Activated CD4-positive, CD25-positive, alpha-beta regulatory T cell treated with anti-CD3 and anti-CD28 coated beads, Interleukin-2, amount 50 U/mL, for 24 hours (primary cell): Measurements from ENCODE around the gene ZBTB45.

Experiments used
- ATAC-seq, 2 donors: fragments of 150-1000 bp; cut with Tn5 transposase; one replicate each; pipeline ENCODE4 v1.10.0; 2021; ENCODE audit warnings: mild to moderate bottlenecking in 1 of 2, moderate library complexity in 1 of 2

The ZBTB45 gene

DNA sequence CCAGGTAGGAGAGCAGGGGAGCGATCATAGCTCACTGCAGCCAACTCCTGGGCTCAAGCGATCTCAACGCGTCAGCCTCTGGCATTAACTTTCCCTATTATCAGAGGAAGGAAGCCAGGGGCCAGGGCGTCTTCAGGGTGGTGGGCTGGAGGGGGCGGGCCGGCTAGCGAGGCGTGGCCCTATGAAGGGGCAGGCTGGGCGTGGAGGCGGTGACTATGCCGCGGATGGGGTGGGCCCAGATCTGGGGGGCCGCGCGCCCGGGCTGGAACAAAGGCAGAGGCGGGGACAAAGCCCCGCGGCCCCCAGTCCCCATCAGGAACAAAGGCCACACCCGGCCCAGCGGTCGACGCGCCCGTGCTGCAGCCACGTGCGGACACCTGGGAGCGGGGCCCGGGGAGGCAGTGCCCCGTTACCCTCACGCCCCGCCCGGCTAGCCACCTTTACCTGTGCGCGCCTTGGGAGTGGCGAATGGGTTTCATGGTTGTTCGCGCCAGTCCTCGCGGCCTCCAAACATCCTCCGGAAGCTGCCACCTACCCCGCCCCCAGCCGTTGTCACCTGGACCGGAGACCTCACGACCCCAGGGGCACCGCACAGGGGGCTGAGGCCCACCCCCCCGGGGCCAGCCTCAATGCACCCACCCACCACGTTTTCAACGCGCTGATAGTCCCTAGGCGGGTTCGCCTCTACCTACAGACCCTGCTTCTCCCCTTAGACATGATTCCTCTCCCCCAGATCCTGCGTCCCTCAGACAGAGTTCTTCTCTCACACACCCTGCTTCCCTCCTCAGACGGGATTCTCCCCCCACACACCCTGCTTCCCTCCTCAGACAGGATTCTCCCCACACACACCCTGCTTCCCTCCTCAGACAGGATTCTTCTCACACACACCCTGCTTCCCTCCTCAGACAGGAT lies 18.9 kb upstream of the ZBTB45 start:
- ATAC-seq: peak; percentile 71 to 75

- no peak for ATAC-seq
These were observed 17.5 kb upstream of the ZBTB45 start for GRCh38 chr19:58536852-58537798.

DNA sequence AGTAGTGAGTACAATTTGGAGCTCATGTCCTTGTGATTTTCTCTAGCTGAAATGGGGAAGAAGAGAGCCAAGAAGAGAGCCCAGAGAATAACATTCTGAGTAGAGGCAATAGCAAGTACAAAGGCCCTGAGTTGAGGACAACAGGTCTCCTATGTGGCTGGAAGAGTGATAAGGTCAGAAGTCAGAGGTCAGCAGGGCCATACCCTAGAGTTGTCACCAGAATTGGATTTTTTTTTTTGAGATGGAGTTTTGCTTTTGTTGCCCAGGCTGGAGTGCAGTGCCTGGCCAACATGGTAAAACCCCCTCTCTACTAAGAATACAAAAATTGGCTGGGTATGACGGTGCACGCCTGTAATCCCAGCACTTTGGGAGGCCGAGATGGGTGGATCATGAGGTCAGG lies 16.2 kb upstream of the ZBTB45 start:
- ATAC-seq: no peak

DNA sequence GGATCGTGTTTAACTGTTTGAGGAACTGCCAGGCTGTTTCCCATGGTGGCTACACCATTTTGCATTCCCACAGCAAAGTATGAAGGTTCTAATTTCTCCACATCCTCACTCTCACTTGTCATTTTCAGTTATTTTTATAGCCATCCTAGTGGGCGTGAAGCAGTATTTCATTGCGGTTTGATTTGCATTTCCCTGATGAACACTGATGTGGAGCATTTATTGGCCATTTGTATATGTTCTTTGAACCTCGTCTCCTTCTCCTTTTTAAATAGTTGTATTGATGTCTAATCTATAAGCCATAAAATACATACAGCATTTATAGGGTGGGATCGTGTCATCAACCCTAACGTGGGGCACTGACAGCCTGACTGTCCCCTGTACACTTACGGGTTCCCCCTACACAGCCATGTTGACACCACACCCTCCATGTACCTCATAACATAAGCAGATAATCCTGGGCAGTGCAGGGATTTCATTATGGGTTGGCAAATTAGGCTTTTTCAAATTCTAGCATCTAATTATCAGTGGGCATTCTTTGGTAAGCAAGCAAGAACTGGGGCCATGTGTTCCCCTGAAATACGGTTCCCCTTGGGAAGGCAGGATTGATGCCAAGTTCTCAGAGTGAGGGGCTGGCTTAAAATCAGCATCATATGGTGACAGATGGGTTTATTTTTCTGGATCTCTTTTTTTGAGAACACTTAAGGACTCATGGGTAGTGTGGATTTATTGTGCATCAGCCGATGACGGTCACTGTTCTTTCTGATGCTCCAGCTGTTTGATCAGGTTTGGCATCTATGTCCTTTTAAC lies 11.6 kb upstream of the ZBTB45 start:
- no peak for ATAC-seq

GRCh38 chr19:58529405-58529804 lies 9.8 kb upstream of the ZBTB45 start:
- no peak for ATAC-seq

DNA sequence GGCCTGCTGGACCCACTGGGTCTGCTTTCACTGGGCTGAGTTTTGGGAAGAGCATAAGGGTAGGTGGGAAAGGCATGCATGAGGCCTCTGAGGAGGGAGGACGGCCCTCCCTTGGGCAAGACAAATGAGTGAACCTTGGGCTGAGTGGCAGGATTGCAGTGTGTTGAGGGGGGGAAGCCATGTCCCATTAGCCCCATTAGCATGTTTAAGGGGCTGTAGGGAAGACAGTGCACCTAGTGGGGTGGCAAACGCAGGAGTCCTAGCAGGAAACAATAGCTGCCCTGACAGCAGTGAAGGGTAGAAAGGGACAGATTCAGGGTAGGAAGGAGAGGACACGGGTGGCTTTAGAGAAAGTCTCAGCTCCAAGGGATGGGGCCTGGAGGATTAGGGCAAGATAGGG lies 3.1 kb upstream of the ZBTB45 start:
- ATAC-seq: no peak

DNA sequence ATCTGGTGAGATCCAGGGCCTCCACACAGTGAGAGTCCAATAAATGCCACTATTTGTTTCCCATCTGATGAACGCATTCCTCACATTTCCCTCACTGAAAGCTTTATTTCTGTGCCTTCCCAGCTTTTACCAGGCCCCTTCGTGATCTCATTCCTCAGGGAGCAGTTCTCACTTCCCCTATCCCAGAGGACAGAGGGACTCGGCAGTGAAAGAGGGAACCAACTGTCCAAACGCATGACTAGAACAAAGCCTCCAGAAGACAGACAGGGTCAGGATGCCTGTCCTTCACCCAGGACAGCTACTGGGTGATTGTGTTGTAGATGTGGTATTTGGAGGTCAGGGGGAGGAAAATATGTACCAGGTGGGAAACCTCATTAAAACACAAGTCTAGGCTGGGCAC lies 2.0 kb upstream of the ZBTB45 start:
- no peak for ATAC-seq

- no peak for ATAC-seq
These were observed 618 bp upstream of the ZBTB45 start for GRCh38 chr19:58520257-58520599.

- ATAC-seq: peak; percentile 3 to 5
These were observed 589 bp downstream of the ZBTB45 start for GRCh38 chr19:58519087-58519354.

- ATAC-seq: no peak
These were observed 1.1 kb downstream of the ZBTB45 start for GRCh38 chr19:58518256-58519086.

- no peak for ATAC-seq
These were observed 2.4 kb downstream of the ZBTB45 start for GRCh38 chr19:58516964-58517833.

DNA sequence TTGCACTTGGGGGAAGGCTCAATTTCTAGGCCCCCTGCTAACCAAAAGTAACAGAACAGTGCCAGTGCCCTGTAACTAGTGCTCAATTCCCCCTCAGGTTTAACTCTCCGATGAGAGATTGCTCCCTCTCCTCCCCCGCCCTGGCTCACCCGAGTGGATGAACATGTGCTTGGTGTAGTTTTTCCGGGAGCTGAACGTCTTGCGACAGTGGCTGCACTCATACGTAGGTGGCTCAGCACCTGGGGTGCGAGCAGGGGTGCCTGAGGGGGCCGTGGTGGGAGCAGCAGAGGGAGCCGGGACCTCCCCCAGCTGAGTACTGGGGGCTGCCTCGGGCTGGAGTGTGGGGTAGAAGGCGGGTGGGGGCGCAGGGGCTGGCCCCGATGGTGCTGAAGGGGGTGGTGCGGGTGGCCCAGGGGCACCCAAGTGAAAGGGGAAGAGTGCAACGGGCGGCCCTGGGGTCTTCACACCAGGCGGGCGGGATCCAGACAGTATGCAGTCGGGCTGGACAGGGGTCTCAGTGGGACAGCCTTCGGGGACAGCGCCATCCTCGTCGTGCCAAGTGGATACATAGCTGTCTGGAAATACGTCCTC lies 3.3 kb downstream of the ZBTB45 start:
- no peak for ATAC-seq

GRCh38 chr19:58515259-58515658 lies 4.4 kb downstream of the ZBTB45 start:
- ATAC-seq: no peak

DNA sequence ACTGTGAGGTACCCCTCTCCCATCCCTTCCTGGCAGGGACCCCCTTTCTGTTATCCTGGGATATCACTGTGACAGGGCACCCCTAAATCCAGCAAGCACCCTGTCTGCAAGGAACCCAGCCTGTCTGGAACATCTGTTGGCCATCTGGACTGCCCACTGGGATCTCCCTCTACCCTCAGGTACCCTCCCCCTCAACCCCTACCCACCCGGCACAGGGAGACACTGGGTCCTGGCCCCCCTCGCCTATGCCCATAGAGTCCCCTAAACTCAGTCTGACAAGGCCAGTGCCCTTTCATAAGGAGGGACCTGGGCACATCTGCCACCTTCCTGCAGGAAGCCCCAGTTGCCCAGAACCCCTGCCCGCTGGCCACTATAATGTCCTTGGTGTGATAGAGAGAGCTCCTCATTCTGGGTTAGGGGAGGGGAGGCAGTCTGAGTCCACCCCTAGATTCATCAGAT lies 5.0 kb downstream of the ZBTB45 start:
- ATAC-seq: no peak

DNA sequence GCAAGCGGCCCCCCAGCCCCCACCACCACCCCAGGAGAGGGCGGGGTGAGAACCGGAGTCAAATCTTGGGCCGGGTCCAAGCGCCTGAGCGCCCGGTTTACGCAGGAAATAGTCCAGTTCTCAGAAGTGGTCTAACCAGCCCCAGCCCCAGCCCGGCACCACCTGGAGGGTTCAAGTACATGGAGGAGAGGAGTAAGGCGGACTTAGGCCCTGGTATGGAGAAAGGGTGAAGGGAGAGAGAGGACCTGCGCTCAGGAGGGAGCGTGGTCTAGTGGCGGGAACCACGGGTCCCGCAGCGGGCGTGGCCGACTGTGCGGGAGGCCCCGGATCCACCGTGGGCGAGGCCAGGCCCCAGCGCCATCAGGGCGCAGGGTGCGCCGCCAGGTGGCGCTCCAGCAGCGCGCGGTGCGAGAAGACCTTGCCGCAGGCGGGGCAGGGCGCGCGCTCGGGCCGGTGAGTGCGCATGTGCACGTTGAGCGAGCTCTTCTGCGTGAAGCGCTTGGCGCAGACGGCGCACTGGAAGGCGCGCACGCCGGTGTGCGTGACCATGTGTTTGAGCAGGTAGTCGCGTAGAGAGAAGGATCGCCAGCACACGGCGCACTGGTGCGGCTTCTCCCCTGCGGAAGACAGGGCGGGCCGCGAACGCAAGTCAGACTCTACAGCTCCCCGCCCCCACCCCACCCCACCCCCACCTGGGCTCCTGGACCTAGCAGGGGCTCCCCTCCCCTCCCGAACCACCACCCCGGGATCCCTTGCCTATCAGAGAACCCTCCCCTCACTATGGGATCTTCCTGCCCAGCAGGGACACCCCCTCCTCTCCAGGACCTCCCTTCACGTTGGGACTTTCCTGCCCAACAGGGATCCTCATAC lies 5.7 kb downstream of the ZBTB45 start:
- peak; percentile 90 to 94 for ATAC-seq

DNA sequence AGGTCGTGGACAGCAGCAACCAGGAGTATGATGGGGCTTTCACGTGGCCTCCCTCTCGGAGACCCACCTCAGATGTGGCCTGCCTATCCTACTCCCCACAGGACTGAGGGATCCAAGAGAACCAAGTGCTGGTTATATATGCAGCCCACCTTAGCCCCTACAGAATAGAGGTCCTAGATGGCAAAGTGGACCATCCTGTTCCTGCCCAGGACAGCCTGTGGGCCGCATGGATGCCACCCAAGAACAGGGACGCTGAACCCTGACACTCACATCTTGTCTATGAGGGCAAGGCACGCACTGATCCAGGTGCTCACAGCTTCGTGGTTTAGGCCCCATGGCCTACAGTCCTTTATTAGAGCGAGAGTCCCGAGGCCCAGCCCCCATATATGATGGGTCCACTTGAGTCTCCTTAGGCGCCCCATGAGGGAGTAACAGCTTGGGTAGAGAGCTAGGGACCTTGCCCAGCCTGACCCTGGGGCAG lies 6.4 kb downstream of the ZBTB45 start:
- ATAC-seq: no peak

- ATAC-seq: no peak
These were observed 8.0 kb downstream of the ZBTB45 start, which contains the start of gene SLC27A5 for GRCh38 chr19:58511353-58512208. Gene SLC27A5 (minus strand): TSS chr19:58511992. CDS start chr19:58511955, 37 bp downstream.
